Subcutaneous adipose tissue (tissue), 4 donors: Measurements from ENCODE around the gene PEX6. TPM values are rescaled to one million over a fixed set of nuclear protein-coding genes. Genes with fewer than 3 reads are reported as not detected.

ENCODE experiments used
- total RNA-seq, 4 donors: library from RNA; depleted of rRNA; stranded (reverse); fragments of >200 nt; gene quantifications; one replicate each; pipeline ENCODE4 v1.1.0, GENCODE V29; 2016
- TF ChIP-seq, protein P1 (sequence below): fragments of 450-650 bp; IDR thresholded peaks from one replicate; pipeline ENCODE4 v1.5.1; 2016; ENCODE audit warnings: low read depth, mild to moderate bottlenecking, control low read depth, antibody characterized with exemption, moderate library complexity

The PEX6 gene
- total RNA-seq, 4 donors from 2014 or later: 6.0 to 30.9 (median 14.0) TPM

GRCh38 chr6:42936398-42936797 lies 42.6 kb downstream of the PEX6 start:
- TF ChIP-seq, protein P1, sequence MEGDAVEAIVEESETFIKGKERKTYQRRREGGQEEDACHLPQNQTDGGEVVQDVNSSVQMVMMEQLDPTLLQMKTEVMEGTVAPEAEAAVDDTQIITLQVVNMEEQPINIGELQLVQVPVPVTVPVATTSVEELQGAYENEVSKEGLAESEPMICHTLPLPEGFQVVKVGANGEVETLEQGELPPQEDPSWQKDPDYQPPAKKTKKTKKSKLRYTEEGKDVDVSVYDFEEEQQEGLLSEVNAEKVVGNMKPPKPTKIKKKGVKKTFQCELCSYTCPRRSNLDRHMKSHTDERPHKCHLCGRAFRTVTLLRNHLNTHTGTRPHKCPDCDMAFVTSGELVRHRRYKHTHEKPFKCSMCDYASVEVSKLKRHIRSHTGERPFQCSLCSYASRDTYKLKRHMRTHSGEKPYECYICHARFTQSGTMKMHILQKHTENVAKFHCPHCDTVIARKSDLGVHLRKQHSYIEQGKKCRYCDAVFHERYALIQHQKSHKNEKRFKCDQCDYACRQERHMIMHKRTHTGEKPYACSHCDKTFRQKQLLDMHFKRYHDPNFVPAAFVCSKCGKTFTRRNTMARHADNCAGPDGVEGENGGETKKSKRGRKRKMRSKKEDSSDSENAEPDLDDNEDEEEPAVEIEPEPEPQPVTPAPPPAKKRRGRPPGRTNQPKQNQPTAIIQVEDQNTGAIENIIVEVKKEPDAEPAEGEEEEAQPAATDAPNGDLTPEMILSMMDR: no peak

GRCh38 chr6:42935322-42935721 lies 43.7 kb downstream of the PEX6 start:
- TF ChIP-seq, protein P1: no peak

GRCh38 chr6:42933205-42933604 lies 45.8 kb downstream of the PEX6 start:
- TF ChIP-seq, protein P1: no peak

DNA sequence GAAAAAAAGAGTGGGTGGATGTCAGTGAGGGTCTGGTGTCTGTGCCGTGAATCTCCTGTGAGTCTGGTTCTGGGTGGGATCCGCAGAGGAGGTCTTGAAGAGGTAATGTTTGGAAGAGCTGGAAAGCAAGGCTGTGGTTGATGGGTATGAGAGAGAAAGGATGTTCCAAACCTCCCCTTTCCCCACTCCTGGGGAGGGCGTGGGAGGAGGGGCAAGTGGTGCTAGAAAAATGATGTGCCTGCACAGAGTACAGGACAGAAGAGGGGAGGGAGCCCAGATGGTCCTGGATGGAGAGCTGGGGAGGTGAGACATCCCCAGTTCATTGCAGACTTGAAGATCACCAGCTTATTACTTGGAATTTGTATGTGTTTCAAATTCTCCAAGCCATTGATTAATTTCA lies 46.6 kb downstream of the PEX6 start:
- TF ChIP-seq, protein P1: no peak

DNA sequence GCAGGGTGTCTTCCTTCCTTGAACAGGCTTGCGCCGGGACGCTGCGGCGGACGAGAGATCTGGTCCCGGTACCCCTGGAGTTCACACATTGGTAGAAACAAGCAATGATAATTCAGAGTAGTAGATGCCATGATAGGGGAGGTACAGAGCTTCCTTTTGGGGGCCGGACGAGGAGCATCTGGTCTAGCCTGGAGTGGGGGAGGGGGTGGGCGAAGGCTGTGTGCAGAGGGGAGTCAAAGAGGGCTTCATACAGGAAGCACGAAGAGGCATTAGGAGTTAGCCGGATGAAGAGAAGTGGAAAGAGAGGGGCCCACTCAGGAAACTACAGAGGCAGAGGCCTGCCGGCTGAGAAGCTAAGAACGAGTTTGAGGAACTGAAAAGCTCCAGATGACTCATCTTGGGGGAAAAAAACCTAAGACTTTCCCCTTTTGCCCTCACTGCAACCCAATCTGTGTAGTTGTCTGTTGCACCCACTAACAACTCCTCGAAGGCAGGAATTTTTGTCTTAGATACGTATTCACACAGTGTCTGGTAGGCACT lies 49.1 kb downstream of the PEX6 start:
- TF ChIP-seq, protein P1: no peak

DNA sequence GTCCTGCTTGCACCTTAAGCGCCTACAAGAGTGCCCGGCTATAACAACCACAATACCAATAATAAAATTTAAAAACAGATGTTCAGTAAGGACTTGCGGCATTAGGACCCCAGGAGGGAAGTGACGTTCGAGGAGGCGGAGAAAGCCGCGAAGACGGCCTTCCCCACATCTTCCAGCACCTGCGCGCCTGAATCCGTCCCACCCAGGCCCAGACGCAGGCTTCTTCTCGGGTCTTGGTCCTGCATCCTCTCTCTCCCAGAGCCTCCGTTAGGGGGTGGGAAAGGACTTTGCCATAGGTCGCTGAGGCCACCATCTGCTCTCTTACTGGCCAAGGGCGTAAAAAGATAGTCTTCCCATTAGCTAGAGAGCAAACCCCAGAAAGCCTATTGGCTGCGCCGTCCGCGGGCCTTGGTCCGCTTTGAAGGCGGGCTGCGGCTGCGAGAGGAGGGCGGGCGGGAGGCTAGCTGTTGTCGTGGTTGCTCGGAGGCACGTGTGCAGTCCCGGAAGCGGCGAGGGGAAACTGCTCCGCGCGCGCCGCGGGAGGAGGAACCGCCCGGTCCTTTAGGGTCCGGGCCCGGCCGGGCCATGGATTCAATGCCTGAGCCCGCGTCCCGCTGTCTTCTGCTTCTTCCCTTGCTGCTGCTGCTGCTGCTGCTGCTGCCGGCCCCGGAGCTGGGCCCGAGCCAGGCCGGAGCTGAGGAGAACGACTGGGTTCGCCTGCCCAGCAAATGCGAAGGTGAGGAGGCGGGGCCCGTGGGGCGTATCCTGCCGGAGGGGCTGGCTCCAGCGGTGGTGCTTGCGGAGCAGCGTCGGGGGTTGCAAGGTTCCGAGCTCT lies 49.8 kb downstream of the PEX6 start, which contains the start of gene CNPY3:
Gene CNPY3 (plus strand): TSS at position 495 of the 835 bp plus-strand sequence. CDS start 91 bp downstream, at position 586.
- TF ChIP-seq, protein P1: no peak

- TF ChIP-seq, protein P1: no peak
Observed at GRCh38 chr6:42925248-42925857, 53.6 kb downstream of the PEX6 start.
